Fibroblast of the aortic adventitia (primary cell): ENCODE measurements around the gene AFAP1. TPM values are rescaled to one million over a fixed set of nuclear protein-coding genes. Genes with fewer than 3 reads are reported as not detected.

Experiments
- DNase-seq: peaks from one replicate; pipeline ENCODE4 v3.0.0-alpha.2; 2010; ENCODE audit warnings: low read depth
- H3K4me3 ChIP-seq: 2 replicates; pipeline ENCODE4 v1.5.1; 2011; ENCODE audit warnings: low read depth, mild to moderate bottlenecking, control low read depth, low read length, moderate library complexity
- CTCF ChIP-seq: IDR thresholded peaks from 2 replicates; pipeline ENCODE4 v1.5.1; 2011; ENCODE audit warnings: mild to moderate bottlenecking, low read length, control low read depth, inconsistent platforms; ENCODE audit not compliant: insufficient read depth
- total RNA-seq: library from RNA; depleted of rRNA; stranded (reverse); fragments of >200 nt; gene quantifications from 2 replicates; pipeline ENCODE4 v1.2.3, GENCODE V29; 2012; ENCODE audit warnings: low replicate concordance

Gene AFAP1
- total RNA-seq, 1 donor = 66.0 TPM

DNA sequence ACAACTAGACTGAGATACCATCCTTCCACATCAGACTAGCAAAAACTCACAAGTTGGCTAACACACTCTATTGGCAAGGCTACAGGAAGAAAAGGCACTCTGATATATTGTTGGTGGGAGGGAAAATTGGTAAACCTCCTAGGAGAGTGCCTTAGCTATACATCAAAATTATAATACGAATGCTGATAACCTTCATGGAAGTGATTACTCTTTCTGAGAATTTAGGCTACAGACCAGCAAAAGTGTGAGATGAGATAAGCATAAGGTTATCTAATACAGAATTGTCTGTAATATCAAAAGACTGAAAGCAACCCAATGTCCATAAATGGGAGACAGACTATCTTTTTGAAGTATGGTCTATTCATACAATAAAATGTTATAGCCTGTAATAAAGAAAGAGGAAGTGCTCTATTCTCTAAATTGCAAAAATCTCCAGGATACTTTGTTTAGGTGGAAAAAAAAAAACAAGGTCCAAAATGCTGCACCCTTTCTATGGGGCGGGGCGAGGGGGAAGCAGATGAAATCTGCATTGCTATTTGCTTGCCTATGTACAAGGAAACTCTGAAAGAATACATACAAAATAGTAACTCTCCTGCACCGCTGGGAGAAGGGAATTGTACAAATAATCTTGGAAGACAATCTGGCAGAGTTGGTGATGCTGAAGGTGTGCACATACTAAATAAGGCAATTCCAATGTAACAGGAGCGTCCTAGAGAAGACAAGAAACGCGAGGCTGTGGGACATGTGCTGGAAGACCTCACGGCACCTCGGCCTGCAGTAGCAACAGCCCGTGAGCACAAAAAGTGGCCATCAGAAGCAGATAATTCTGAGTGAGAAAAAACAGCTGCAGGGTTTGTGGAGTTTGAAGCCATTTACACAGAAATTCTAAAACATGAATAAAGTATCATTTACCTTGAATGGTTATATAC is 109.7 kb downstream of the AFAP1 start:
- TF ChIP-seq CTCF = no peak
- no peak for DNase-seq
- H3K4me3 ChIP-seq = no peak overlapping the region

DNA sequence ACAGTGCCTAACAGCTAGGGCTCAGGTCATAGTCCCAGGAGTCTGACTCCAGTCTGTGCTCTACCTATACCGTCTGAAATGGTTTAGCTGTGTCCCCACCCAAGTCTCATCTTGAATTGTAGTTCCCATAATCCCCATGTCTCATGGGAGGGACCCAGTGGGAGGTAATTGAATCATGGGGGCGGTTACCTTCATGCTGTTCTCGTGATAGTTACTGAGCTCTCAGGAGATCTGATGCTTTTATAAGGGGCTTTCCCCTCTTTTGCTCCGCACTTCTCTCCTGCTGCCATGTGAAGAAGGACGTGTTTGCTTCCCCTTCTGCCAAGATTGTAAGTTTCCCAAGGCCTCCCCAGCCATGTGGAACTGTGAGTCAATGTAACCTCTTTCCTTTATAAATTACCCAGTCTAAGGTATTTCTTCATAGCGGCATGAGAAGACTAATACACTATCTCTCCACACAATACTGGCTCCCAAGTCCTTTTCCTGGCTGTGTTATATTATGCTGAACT is 110.8 kb downstream of the AFAP1 start:
- no peak for TF ChIP-seq CTCF
- peak; percentile 60 for DNase-seq
- no peak overlapping the region for H3K4me3 ChIP-seq

GRCh38 chr4:7828011-7828720 is 111.5 kb downstream of the AFAP1 start:
- peak; percentile 99 for DNase-seq
- TF ChIP-seq CTCF = no peak
- no peak overlapping the region for H3K4me3 ChIP-seq

DNA sequence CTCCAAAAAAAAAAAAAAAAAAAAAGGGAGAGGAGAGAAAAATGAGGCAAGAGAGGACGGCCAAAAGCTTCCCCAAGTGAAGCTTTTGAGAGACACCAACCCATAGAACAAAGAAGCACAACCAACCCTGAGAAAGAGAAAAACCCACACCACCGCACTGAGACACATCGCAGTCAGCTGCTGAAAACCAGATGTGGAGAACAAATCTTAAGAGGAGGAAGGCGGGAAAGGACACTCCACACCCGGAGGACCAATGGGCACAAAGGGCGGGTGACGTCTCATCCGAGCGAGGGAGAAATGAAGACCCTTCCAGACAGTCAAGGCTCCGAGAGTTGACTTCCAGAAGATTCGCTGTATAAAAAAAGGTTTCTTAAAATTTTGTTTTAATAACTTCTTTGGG is 112.1 kb downstream of the AFAP1 start:
- TF ChIP-seq CTCF = no peak
- DNase-seq = no peak
- no peak overlapping the region for H3K4me3 ChIP-seq

- no peak for TF ChIP-seq CTCF
- no peak overlapping the region for H3K4me3 ChIP-seq
- no peak for DNase-seq
Measured at GRCh38 chr4:7826909-7827306, 112.8 kb downstream of the AFAP1 start.

GRCh38 chr4:7826176-7826908 is 113.3 kb downstream of the AFAP1 start:
- no peak for TF ChIP-seq CTCF
- no peak for DNase-seq
- no peak overlapping the region for H3K4me3 ChIP-seq
